PFSK-1 (cell line): ENCODE results near the gene BACH1.

Experiments
- POLR2AphosphoS5 ChIP-seq: IDR thresholded peaks from 2 replicates; pipeline ENCODE4 v1.6.1; 2012; ENCODE audit warnings: low read depth, mild to moderate bottlenecking, control low read depth, low read length, moderate library complexity
- REST ChIP-seq, 2 experiments: IDR thresholded peaks; 2 replicates each; pipeline versions ENCODE4 v1.6.1 to v1.8.0; 2011 to 2012; ENCODE audit warnings: low read depth in 2 of 2, low read length in 2 of 2, control low read depth in 1 of 2, inconsistent platforms in 1 of 2, mild to moderate bottlenecking in 1 of 2, moderate library complexity in 1 of 2; ENCODE audit not compliant: insufficient read depth in 1 of 2

DNA sequence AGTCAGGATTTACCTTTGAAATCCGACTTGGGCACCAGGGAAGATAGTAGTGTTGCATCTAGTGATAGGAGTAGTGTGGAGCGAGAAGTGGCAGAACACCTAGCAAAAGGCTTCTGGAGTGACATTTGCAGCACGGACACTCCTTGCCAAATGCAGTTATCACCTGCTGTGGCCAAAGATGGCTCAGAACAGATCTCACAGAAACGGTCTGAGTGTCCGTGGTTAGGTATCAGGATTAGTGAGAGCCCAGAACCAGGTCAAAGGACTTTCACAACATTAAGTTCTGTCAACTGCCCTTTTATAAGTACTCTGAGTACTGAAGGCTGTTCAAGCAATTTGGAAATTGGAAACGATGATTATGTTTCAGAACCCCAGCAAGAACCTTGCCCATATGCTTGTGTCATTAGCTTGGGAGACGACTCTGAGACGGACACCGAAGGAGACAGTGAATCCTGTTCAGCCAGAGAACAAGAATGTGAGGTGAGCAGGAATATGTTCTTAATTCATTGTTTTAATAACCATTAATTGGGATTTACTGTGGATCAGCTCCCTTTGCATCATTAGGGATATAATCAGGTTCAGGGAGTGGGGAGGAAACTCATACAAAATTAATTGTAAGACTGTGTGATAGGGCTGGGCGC is 28.3 kb downstream of the BACH1 start:
- TF ChIP-seq REST (IDR thresholded peaks at IDR 0.05; ENCODE audit: insufficient read depth in 1 of 2, low read depth in 2 of 2, low read length in 2 of 2) (no peak), POLR2AphosphoS5 (no peak)
